ENCODE results near the gene IFNA14. TPM values are rescaled to one million over a fixed set of nuclear protein-coding genes. Genes with fewer than 3 reads are reported as not detected.
"Not testable (repeated sequence)": the region's sequence is repeated elsewhere in the genome, so short reads cannot be mapped to it uniquely, and the experiment has no call there.

IFNA14 gene
- total RNA-seq, 6 experiments from 2014 or later = not detected

GRCh38 chr9:21210311-21210710, 29.5 kb downstream of the IFNA14 start:
- Mint-ChIP-seq H3K27me3 (ENCODE audit: insufficient read depth) (peaks cover 17% of the 10 kb centered on the region; the same call in 1 of the 2 replicates), H3K4me3 (no peak overlapping the region), H3K9me3 (no peaks in the 10 kb centered on the region), H3K4me1 (ENCODE audit: low read depth) (no peaks in the 10 kb centered on the region), H3K36me3 (ENCODE audit: low read depth) (no peaks in the 10 kb centered on the region), H3K27ac (no peak overlapping the region)
- no peak for TF ChIP-seq CTCF (IDR thresholded peaks at IDR 0.05)
- no peak for DNase-seq

- H3K4me1 Mint-ChIP-seq (ENCODE audit: low read depth); H3K9me3 Mint-ChIP-seq: not testable (repeated sequence)
- H3K27me3 Mint-ChIP-seq (ENCODE audit: insufficient read depth) = peaks cover 16% of the 10 kb centered on the region
These were observed 32.8 kb downstream of the IFNA14 start, which contains the start of gene IFNA10 for GRCh38 chr9:21207043-21207442. IFNA10 (minus strand) TSS chr9:21207143; CDS start chr9:21207097, 46 bp downstream.

GRCh38 chr9:21205204-21205603, 34.6 kb downstream of the IFNA14 start:
- H3K27me3 Mint-ChIP-seq (ENCODE audit: insufficient read depth) = peaks cover 15% of the 10 kb centered on the region
- no peak for TF ChIP-seq CTCF (IDR thresholded peaks at IDR 0.05)
- no peaks in the 10 kb centered on the region for H3K36me3 Mint-ChIP-seq (ENCODE audit: low read depth)
- no peaks in the 10 kb centered on the region for H3K9me3 Mint-ChIP-seq
- no peaks in the 10 kb centered on the region for H3K4me1 Mint-ChIP-seq (ENCODE audit: low read depth)
- DNase-seq = no peak
- no peak overlapping the region for H3K4me3 Mint-ChIP-seq
- no peak overlapping the region for H3K27ac Mint-ChIP-seq

More at GRCh38 chr9:21207043-21207442, 32.8 kb downstream of the IFNA14 start, which contains the start of gene IFNA10:
- not testable (repeated sequence) for H3K27ac Mint-ChIP-seq; DNase-seq; H3K36me3 Mint-ChIP-seq (ENCODE audit: low read depth); H3K4me3 Mint-ChIP-seq

GRCh38 chr9:21202105-21202504, 37.7 kb downstream of the IFNA14 start, which contains the start of gene IFNA7:
IFNA7 (minus strand) TSS chr9:21202205; CDS start chr9:21202165, 40 bp downstream.
- not testable (repeated sequence) for DNase-seq; H3K4me3 Mint-ChIP-seq; H3K36me3 Mint-ChIP-seq (ENCODE audit: low read depth); H3K4me1 Mint-ChIP-seq (ENCODE audit: low read depth); H3K27ac Mint-ChIP-seq; H3K9me3 Mint-ChIP-seq
- H3K27me3 Mint-ChIP-seq (ENCODE audit: insufficient read depth) = peaks cover 14% of the 10 kb centered on the region

DNA sequence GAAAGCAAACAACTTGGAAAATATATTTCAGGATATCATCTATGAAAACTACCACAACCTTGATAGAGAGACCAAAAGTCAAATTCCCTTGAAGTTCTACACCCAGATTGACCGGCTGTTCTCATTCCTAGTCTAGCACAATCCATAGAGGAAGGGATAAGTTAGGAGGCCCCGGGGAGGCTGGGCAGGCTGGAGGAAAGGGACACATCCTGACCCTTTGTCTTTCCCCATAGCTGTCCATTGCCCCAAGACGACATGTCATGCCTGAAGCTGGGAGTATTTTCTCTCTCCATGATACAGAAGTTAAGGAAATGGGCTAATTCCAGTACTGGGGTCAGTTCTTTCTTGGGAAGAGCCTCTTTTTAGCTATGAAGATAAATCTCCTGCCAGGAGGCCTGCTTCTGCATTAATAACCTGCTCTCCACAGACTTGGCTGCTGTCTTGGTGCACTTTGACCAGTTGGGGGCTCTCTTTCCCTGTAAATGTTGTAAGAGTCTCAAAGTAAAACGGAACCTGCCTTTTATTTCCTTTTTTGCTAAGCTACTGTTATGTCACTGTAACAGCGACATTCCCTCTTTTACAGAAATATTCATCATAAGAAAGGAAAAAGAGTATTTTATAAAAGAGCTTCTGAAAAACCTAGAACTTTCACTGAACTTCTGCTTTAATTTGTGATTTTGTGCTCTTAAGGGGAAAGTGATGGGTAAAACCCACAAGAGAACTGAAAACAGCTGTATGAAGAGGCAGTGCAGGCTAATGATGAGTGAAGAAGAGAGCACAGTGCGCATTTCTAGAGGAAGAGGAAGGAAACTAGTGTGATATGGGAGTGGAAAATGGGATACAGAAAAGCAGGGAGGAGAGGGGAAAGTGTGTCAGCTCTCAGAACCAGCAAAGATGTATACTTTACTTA, 44.7 kb downstream of the IFNA14 start:
- peak; percentile 74 for TF ChIP-seq CTCF (IDR thresholded peaks at IDR 0.05)
- not testable (repeated sequence) for H3K36me3 Mint-ChIP-seq (ENCODE audit: low read depth); H3K4me1 Mint-ChIP-seq (ENCODE audit: low read depth); H3K27ac Mint-ChIP-seq; H3K9me3 Mint-ChIP-seq
- H3K4me3 Mint-ChIP-seq = peak overlapping the region; percentile 44
- H3K27me3 Mint-ChIP-seq (ENCODE audit: insufficient read depth) = peaks cover 25% of the 10 kb centered on the region
- peak; percentile 49 for DNase-seq

Other genes with a start within 250 kb of the IFNA14 start
- 1 to 10 TPM; 3.0 to 5.3 (median 3.8) TPM for gene HACD4, start 208.4 kb downstream of the IFNA14 start, total RNA-seq (2021; fragmentation: NEBNext Ultra II Directional; extraction: Animal tissue kit (Norgen Biotek cat#: 25700))
- gene IFNB1, start 162.1 kb downstream of the IFNA14 start, total RNA-seq (2021; fragmentation: NEBNext Ultra II Directional; extraction: Animal tissue kit (Norgen Biotek cat#: 25700)) = not detected
- gene IFNW1, start 98.2 kb downstream of the IFNA14 start, total RNA-seq (2021; fragmentation: NEBNext Ultra II Directional; extraction: Animal tissue kit (Norgen Biotek cat#: 25700)) = not detected
- not detected for gene IFNA21, start 73.3 kb downstream of the IFNA14 start, total RNA-seq (2021; fragmentation: NEBNext Ultra II Directional; extraction: Animal tissue kit (Norgen Biotek cat#: 25700))
- gene IFNA4, start 52.4 kb downstream of the IFNA14 start, total RNA-seq (2021; fragmentation: NEBNext Ultra II Directional; extraction: Animal tissue kit (Norgen Biotek cat#: 25700)) = not detected
- gene IFNA7, start 37.8 kb downstream of the IFNA14 start, total RNA-seq (2021; fragmentation: NEBNext Ultra II Directional; extraction: Animal tissue kit (Norgen Biotek cat#: 25700)) = not detected
- gene IFNA10, start 32.9 kb downstream of the IFNA14 start, total RNA-seq (2021; fragmentation: NEBNext Ultra II Directional; extraction: Animal tissue kit (Norgen Biotek cat#: 25700)) = not detected
- gene IFNA16, start 22.7 kb downstream of the IFNA14 start, total RNA-seq (2021; fragmentation: NEBNext Ultra II Directional; extraction: Animal tissue kit (Norgen Biotek cat#: 25700)) = not detected
- gene IFNA17, start 11.8 kb downstream of the IFNA14 start, total RNA-seq (2021; fragmentation: NEBNext Ultra II Directional; extraction: Animal tissue kit (Norgen Biotek cat#: 25700)) = not detected
- not detected for gene IFNA5, start 65.3 kb upstream of the IFNA14 start, total RNA-seq (2021; fragmentation: NEBNext Ultra II Directional; extraction: Animal tissue kit (Norgen Biotek cat#: 25700))
- gene KLHL9, start 95.4 kb upstream of the IFNA14 start, total RNA-seq (2021; fragmentation: NEBNext Ultra II Directional; extraction: Animal tissue kit (Norgen Biotek cat#: 25700)) = 10 to 100 TPM; 25.7 to 32.2 (median 29.9) TPM
- gene IFNA6, start 110.9 kb upstream of the IFNA14 start, total RNA-seq (2021; fragmentation: NEBNext Ultra II Directional; extraction: Animal tissue kit (Norgen Biotek cat#: 25700)) = not detected
- gene IFNA13, start 128.1 kb upstream of the IFNA14 start, total RNA-seq (2021; fragmentation: NEBNext Ultra II Directional; extraction: Animal tissue kit (Norgen Biotek cat#: 25700)) = not detected
- not detected for gene IFNA2, start 145.4 kb upstream of the IFNA14 start, total RNA-seq (2021; fragmentation: NEBNext Ultra II Directional; extraction: Animal tissue kit (Norgen Biotek cat#: 25700))
- gene IFNA8, start 169.1 kb upstream of the IFNA14 start, total RNA-seq (2021; fragmentation: NEBNext Ultra II Directional; extraction: Animal tissue kit (Norgen Biotek cat#: 25700)) = not detected
- gene IFNA1, start 200.4 kb upstream of the IFNA14 start, total RNA-seq (2021; fragmentation: NEBNext Ultra II Directional; extraction: Animal tissue kit (Norgen Biotek cat#: 25700)) = not detected
- gene IFNE, start 242.3 kb upstream of the IFNA14 start, total RNA-seq (2021; fragmentation: NEBNext Ultra II Directional; extraction: Animal tissue kit (Norgen Biotek cat#: 25700)) = 1 to 10 TPM in 3 of 6 experiments, under 1 TPM in 3; 0.74 to 2.3 (median 0.93) TPM

All from HFFc6 (cell line).